ENCODE results near the gene ZNF385B.

DNA sequence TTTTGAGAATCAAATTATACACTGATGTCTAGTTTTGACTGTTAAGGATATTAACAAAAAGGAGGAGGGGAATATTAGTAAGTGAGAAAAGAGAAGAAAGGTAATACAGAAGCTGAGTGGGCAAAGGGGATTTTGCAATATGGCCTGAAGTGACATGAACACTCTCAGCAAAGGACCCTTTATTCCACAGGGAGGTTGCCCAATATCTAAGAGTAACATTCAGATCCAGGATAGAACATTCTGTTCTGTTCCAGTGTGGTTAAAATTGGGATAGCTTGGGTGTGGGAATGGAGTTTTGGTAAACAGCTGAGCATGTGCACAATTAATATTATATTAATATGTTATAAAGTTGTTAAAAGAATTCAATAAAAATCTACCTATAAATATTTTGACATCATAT is 120.1 kb downstream of the ZNF385B start:
- no peak for TF ChIP-seq CTCF (IDR thresholded peaks at IDR 0.05)
- TF ChIP-seq POLR2A (IDR thresholded peaks at IDR 0.05): no peak
